Iris pigment epithelial cell (primary cell): ENCODE data around the gene ZNF821.
A peak's percentile ranks its signal among the peaks of the same experiment; 100 is the strongest.
"Not testable (repeated sequence)": the region's sequence is repeated elsewhere in the genome, so short reads cannot be mapped to it uniquely, and the experiment has no call there.

Source experiments
- DNase-seq: peaks from one replicate; pipeline ENCODE4 v3.0.0-alpha.2; 2011; ENCODE audit warnings: low read depth

The ZNF821 gene

GRCh38 chr16:71883849-71884638, at the start of gene ZNF821:
TSS of gene ZNF821 (minus strand) at chr16:71884182. CDS start at chr16:71879946, 4,236 bp downstream.
- peak; percentile 65 for DNase-seq

DNA sequence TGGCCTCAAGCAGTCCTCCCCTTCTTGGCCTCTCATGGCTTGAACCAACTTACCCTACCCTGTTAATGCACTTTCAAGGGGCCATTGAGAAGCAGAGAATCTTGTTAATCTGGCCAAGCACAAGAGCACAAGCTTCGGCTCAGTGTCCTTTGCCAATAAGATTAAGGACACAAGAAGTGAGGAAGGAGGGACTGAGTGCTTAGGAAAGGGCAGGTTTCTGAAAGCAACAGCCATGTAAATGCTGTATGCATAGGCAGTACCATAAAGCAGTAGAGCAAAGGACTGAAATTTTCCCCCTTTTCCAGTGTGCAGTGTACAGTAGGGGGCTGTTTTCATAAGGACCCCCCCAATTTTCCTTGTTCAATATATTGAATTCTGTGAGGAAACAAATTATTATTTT, 49.0 kb upstream of the ZNF821 start:
- no peak for DNase-seq

DNA sequence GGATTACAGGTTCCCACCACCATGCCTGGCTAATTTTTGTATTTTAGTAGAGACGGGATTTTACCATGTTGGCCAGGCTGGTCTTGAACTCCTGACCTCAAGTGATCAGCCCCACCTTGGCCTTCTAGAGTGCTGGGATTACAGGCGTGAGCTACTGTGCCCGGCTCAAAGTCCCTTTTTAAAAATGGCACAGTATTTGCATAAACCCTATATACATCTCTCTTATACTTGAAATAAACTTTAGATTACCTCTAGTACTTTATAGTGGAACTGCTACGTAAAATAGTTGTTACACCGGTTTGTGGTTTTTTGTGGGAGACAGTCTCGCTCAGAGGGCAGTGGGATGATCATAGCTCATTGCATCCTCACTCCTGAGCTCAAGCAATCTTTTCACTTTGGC, 47.6 kb upstream of the ZNF821 start:
- no peak for DNase-seq

- no peak for DNase-seq
These were observed 47.0 kb upstream of the ZNF821 start for GRCh38 chr16:71931001-71931400.

DNA sequence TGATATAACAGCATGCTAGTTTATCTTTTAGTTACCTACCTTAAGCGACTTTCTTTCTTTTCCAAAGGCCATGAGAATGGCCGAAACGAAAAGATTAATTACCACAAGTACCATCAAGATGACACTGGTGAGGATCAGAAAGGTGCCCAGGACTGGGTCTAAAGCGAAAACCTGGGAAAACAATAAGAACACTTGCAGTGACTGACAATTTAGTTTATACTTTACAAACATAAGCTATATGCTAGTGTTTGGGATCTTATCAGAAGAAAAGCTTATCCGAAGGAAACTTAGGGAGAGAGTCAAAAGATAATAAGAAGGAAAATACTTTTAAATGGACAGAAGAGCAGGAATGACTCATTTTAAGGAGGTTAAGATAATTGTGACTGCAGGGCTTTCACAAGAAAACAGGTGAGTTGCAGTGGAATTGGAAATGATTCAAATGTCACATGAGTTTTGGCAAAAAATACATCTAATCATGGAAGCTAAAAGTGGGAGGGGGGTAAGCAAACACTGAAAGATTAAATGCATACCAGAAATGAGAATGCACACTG, 46.1 kb upstream of the ZNF821 start:
- DNase-seq: no peak

GRCh38 chr16:71929048-71929447, 45.1 kb upstream of the ZNF821 start:
- DNase-seq: peak; percentile 89

GRCh38 chr16:71927787-71928186, 43.8 kb upstream of the ZNF821 start:
- DNase-seq: no peak

GRCh38 chr16:71927383-71927782, 43.4 kb upstream of the ZNF821 start:
- DNase-seq: peak; percentile 90

GRCh38 chr16:71924710-71925109, 40.7 kb upstream of the ZNF821 start:
- DNase-seq: no peak

- DNase-seq: peak; percentile 64
These were observed 40.1 kb upstream of the ZNF821 start for GRCh38 chr16:71923941-71924690.

- no peak for DNase-seq
These were observed 36.7 kb upstream of the ZNF821 start for GRCh38 chr16:71920658-71921057.

- DNase-seq: no peak
These were observed 35.1 kb upstream of the ZNF821 start for GRCh38 chr16:71919035-71919434.

- DNase-seq: peak; percentile 92
These were observed 33.9 kb upstream of the ZNF821 start for GRCh38 chr16:71917900-71918299.

- peak; percentile 83 for DNase-seq
These were observed 32.5 kb upstream of the ZNF821 start for GRCh38 chr16:71916397-71916920.

GRCh38 chr16:71915350-71915749, 31.4 kb upstream of the ZNF821 start:
- no peak for DNase-seq

GRCh38 chr16:71914802-71915201, 30.8 kb upstream of the ZNF821 start:
- no peak for DNase-seq

DNA sequence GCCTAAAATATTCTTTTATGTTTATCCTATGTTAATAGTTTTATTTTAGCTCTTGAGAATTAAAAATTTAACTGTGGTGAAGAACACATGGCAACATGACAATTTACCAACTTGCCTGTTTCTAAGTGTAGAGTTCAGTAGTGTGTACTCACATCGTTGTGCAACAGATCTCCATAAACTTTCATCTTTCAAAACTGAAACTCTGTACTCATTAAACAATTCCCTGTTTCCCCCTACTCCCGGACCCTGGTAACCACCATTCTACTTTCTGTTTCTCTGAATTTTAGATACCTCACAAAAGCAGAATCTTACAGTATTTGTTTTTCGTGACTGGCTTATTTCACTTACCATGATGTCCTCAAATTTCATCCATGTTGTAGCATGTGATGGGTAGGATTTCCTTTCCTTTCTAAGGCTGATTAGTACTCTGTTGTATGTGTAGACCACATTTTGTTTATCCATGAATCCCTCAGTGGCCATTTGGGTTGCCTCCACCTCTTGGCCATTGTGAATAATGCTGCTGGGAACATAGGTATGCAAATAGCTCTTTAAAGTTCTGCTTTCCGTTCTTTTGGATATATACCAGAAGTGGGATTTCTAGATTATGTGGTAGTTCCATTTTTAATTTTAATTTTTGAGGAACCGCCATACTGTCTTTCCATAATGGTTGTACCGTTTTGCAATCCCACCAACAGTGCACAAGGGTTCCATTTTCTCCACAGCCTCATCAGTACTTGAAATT, 28.7 kb upstream of the ZNF821 start:
- DNase-seq: no peak

- no peak for DNase-seq
These were observed 27.1 kb upstream of the ZNF821 start for GRCh38 chr16:71911121-71911520.

GRCh38 chr16:71905765-71906164, 21.8 kb upstream of the ZNF821 start:
- DNase-seq: not testable (repeated sequence)

DNA sequence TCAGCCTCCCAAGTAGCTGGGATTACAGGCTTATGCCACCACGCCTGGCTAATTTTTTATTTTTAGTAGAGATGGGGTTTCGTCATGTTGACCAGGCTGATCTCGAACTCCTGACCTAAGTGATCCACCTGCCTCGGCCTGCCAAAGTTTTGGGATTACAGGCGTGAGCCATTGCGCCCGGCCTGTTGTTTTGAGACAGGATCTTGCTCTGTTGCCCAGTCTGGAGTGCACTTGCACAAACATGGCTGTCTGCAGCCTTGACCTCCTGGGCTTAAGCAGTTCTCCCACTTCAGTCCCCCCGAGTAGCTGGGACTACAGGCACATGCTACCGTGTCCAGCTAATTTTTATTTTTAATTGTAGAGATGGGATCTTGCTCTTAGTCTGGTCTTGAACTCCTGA, 20.3 kb upstream of the ZNF821 start:
- DNase-seq: no peak

- no peak for DNase-seq
These were observed 19.6 kb upstream of the ZNF821 start for GRCh38 chr16:71903608-71904007.
